Suppressor macrophage treated with lipopolysaccharide for 1 hour (primary cell): ENCODE data around the gene PNPLA5.
"Not testable (repeated sequence)": the region's sequence is repeated elsewhere in the genome, so short reads cannot be mapped to it uniquely, and the experiment has no call there.

ENCODE experiments used
- DNase-seq, 3 donors: peaks; one replicate each; pipeline ENCODE4 v3.0.0-alpha.2; 2020 to 2022

Gene PNPLA5

GRCh38 chr22:43879901-43880540 is 11.8 kb downstream of the PNPLA5 start:
- DNase-seq: no peak

- no peak for DNase-seq
Measured at GRCh38 chr22:43878831-43879550, 12.8 kb downstream of the PNPLA5 start.

- DNase-seq: no peak
Measured at GRCh38 chr22:43878079-43878795, 13.6 kb downstream of the PNPLA5 start.

- DNase-seq: no peak
Measured at GRCh38 chr22:43876866-43877509, 14.8 kb downstream of the PNPLA5 start.

GRCh38 chr22:43869799-43870198 is 22.0 kb downstream of the PNPLA5 start:
- no peak for DNase-seq

- not testable (repeated sequence) for DNase-seq
Measured at GRCh38 chr22:43869001-43869400, 22.8 kb downstream of the PNPLA5 start.

GRCh38 chr22:43867839-43868635 is 23.8 kb downstream of the PNPLA5 start:
- DNase-seq: peak; percentile 66 to 85 (median 71)

GRCh38 chr22:43862882-43863202 is 29.0 kb downstream of the PNPLA5 start:
- DNase-seq: no peak

GRCh38 chr22:43862074-43862881 is 29.5 kb downstream of the PNPLA5 start, which contains the start of gene SULT4A1:
TSS of gene SULT4A1 (minus strand) at chr22:43862513. CDS start at chr22:43862382, 131 bp downstream.
- peak in 2 of 3 donors; percentile 21 to 51 for DNase-seq

GRCh38 chr22:43861529-43861928 is 30.3 kb downstream of the PNPLA5 start:
- no peak for DNase-seq

GRCh38 chr22:43860831-43861230 is 31.0 kb downstream of the PNPLA5 start:
- DNase-seq: no peak

GRCh38 chr22:43860126-43860525 is 31.7 kb downstream of the PNPLA5 start:
- no peak for DNase-seq

- DNase-seq: no peak
Measured at GRCh38 chr22:43859621-43860020, 32.2 kb downstream of the PNPLA5 start.

GRCh38 chr22:43859176-43859575 is 32.6 kb downstream of the PNPLA5 start:
- no peak for DNase-seq

GRCh38 chr22:43858156-43858895 is 33.5 kb downstream of the PNPLA5 start:
- no peak for DNase-seq

- DNase-seq: no peak
Measured at GRCh38 chr22:43857367-43857766, 34.4 kb downstream of the PNPLA5 start.

GRCh38 chr22:43855431-43855830 is 36.4 kb downstream of the PNPLA5 start:
- no peak for DNase-seq

GRCh38 chr22:43854786-43855271 is 37.0 kb downstream of the PNPLA5 start:
- DNase-seq: no peak

- no peak for DNase-seq
Measured at GRCh38 chr22:43854121-43854785, 37.6 kb downstream of the PNPLA5 start.

GRCh38 chr22:43853328-43853931 is 38.4 kb downstream of the PNPLA5 start:
- DNase-seq: no peak
